CD1c-positive myeloid dendritic cell (primary cell): ENCODE data around the gene ATG9B.

ENCODE experiments used
- DNase-seq: peaks from one replicate; pipeline ENCODE4 v3.0.0-alpha.2; 2016; ENCODE audit errors: extremely low spot score

Gene ATG9B, protein sequence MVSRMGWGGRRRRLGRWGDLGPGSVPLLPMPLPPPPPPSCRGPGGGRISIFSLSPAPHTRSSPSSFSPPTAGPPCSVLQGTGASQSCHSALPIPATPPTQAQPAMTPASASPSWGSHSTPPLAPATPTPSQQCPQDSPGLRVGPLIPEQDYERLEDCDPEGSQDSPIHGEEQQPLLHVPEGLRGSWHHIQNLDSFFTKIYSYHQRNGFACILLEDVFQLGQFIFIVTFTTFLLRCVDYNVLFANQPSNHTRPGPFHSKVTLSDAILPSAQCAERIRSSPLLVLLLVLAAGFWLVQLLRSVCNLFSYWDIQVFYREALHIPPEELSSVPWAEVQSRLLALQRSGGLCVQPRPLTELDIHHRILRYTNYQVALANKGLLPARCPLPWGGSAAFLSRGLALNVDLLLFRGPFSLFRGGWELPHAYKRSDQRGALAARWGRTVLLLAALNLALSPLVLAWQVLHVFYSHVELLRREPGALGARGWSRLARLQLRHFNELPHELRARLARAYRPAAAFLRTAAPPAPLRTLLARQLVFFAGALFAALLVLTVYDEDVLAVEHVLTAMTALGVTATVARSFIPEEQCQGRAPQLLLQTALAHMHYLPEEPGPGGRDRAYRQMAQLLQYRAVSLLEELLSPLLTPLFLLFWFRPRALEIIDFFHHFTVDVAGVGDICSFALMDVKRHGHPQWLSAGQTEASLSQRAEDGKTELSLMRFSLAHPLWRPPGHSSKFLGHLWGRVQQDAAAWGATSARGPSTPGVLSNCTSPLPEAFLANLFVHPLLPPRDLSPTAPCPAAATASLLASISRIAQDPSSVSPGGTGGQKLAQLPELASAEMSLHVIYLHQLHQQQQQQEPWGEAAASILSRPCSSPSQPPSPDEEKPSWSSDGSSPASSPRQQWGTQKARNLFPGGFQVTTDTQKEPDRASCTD

DNA sequence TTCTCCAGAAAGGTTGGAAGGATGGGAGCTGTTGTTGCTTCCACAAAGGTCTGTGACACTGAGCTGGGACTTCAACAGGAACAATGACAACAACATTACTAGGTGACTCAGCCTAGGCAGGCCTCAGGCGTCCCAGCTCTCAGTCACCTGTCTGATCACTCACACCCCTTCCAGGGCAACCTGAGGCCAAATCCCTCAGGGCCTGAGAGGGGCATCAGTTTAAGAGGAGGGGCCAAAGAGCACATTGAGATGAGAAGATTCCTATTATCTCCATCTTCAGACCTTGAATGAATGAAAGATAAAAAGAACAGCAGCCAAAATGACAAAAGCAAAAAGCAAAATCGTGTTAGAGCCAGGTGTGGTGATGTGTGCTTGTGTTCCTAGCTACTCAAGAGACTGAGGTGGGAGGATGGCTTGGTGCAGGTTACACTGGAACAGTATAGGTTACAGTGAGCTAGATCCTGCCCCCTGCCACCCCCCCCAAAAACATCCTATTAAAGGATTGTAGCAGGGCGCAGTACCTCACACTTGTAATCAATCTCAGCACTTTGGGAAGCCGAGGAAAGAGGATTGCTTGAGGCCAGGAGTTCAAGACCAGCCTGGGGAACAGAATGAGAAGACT lies at the start of gene ATG9B:
Gene ATG9B, minus strand, starts transcription at position 60 of the 622 bp plus-strand sequence. CDS start 71 bp downstream, outside the sequence.
- no peak for DNase-seq

DNA sequence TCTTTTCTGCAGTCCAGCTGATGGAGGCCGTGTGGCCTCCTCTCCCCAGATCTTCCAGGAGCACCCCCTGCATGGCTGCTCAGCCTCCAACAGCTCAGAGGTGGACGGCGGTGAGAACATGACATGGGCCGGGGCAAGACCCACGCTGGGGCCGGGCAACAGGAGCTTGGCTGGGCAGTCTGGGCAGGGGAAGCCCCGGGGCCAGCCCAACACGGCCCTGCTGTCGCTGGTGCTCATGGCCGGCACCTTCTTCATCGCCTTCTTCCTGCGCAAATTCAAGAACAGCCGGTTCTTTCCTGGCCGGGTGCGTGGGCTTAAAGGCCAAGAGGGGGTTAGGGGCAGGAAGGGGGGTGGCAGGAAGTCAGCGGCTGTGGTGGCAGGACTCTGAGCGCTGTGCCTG lies 49.7 kb upstream of the ATG9B start:
- DNase-seq: no peak

DNA sequence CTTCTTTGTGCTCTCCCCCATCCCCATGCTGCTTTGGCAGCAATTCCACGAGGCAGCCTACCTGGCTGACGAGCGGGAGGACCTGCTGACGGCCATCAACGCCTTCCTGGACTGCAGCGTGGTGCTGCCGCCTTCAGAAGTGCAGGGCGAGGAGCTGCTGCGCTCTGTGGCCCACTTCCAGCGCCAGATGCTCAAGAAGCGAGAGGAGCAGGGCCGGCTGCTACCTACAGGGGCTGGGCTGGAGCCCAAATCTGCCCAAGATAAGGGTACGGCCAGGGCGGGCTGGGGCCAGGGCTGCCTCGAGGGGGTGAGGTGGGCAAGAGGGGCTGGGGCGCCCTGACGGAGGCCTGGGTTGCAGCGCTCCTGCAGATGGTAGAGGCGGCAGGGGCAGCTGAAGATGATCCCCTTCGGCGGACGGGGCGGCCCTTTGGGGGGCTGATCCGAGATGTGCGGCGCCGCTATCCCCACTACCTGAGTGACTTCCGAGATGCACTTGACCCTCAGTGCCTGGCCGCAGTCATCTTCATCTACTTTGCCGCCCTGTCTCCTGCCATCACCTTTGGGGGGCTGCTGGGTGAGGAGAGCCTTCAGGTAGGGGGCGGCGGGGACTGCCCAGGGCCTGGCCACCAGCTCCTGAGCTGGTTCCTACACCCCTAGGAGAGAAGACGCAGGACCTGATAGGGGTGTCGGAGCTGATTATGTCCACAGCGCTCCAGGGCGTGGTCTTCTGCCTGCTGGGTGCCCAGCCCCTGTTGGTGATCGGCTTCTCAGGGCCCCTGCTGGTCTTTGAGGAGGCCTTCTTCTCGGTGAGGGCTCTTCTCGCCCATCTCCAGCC lies 47.0 kb upstream of the ATG9B start:
- no peak for DNase-seq

DNA sequence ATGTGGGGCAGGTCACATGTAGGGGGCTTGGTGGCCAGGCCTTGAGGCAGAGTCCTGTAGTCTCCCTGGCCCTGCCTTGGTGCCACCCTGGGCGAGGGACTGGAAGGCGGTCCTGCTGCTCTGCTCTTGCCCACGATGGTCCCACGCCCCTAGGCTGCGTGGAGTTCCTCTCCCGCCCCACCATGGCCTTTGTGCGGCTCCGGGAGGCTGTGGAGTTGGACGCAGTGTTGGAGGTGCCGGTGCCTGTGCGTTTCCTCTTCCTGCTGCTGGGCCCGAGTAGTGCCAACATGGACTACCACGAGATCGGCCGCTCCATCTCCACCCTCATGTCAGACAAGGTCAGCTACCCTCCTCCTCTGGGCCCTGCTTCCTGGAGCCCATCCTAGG lies 46.3 kb upstream of the ATG9B start:
- DNase-seq: no peak

DNA sequence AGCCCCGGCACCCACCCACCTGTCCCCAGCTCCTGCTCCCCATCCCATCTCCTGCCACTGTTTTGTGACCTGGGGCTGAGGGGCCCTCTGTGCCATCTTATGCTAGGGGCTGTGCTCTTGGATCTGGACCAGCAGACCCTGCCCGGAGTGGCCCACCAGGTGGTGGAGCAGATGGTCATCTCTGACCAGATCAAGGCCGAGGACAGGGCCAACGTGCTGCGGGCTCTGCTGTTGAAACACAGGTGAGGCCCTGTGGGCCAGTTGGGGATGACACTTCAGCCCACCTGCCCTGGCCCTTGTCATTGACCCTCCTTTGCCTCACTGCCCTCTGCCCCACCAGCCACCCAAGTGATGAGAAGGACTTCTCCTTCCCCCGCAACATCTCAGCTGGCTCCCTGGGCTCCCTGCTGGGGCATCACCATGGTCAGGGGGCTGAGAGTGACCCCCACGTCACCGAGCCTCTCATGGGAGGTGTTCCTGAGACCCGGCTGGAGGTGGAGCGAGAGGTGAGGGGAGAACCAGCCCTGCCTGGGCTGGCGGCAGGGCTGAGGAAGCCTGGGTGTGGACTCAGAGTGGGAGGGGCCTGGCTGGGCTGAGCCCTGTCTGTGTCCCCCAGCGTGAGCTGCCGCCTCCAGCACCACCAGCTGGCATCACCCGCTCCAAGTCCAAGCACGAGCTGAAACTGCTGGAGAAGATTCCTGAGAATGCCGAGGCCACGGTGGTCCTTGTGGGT lies 45.7 kb upstream of the ATG9B start:
- DNase-seq: no peak

DNA sequence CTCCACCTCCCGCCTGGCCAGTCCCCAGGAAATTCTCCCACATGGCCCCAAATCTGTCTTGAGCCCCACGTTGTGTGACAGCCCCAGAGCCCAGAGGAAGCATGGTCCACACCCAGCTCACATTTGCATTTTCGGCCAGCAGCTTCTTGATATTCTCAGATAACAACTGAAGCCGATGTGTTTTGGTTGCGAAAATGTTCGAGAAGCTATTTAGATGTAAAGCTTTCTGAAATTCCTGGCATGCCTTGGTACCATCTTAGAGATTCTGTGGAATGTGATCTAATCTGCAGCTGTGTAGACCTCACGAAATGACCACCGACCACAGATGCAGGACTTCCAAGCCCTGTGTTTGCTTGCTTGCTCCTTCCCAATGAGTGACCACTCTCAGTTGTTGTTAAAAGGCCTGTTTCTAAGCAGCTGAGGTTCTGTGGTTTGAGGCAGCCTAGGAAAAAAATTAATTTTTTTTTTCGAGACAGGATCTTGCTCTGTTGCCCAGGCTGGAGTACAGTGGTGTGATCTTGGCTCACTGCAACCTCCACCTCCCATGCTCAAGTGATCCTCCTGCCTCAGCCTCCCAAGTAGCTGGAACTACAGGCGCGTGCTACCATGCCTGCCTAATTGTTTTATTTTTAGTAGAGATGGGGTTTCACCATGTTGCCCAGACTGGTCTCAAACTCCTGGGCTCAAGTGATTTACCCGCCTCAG lies 43.9 kb upstream of the ATG9B start:
- no peak for DNase-seq

DNA sequence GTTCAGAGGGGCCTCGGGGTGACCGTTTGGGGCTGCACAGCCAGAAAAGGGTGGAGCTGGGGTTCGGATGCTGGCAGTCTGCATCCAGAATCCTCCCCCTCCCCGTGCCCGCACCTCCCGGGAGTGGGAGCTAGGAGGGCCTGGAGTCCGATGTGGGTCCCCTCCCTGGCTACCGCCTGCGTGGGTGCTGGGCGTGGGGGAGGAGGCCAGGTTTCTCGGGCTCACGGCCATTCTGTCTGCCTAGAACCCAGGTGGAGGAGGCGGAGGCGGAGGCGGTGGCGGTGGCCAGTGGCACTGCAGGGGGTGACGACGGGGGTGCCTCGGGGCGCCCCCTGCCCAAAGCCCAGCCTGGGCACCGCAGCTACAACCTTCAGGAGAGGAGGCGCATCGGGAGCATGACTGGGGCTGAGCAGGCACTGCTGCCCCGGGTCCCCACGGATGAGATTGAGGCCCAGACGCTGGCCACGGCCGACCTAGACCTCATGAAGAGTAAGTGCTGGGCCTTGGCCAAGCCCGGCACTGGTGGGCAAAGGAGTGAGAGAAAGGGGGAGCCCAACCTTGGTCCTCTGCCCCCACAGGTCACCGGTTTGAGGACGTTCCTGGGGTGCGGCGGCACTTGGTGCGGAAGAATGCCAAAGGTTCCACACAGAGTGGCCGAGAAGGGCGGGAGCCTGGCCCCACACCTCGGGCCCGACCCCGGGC lies 42.1 kb upstream of the ATG9B start:
- no peak for DNase-seq

DNA sequence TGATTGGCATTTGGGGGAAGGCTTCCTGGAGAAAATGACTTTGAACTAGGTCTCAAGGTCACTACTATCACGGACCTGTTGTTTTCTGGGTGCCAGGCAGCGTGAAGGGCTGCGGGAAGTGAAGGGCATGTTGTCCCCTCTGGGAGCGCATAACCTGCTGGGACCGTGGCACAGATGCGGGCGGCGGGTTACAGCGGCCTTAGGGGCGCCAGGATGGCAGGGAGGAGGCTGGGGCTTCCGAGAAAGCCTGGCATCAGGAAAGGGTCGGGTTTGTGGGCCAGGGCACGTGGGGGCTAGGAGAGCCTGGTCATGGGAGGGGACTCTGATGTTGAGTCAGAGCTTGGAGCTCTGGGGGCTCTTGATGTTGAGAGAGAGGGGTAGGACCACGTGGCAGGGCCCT lies 41.2 kb upstream of the ATG9B start:
- DNase-seq: no peak

DNA sequence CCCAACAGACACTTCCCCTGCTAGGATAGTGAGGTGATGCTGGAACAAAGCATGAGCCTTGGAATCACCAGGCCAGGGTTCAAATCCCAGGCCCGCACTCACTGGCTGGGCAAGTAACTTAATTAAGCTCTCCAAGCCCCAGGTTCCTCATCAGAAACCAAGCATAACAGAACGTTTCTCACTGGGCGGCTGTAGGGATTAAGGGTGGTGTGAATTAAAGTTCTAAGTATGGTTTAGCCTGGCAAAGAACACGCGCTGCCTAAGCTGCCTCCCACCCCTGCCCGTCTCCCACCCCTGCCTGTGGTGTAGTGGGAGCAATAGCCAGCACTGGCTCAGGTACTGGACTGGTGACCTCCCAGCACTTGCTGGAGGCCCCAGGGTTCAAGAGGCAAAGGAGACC lies 40.7 kb upstream of the ATG9B start:
- no peak for DNase-seq

DNA sequence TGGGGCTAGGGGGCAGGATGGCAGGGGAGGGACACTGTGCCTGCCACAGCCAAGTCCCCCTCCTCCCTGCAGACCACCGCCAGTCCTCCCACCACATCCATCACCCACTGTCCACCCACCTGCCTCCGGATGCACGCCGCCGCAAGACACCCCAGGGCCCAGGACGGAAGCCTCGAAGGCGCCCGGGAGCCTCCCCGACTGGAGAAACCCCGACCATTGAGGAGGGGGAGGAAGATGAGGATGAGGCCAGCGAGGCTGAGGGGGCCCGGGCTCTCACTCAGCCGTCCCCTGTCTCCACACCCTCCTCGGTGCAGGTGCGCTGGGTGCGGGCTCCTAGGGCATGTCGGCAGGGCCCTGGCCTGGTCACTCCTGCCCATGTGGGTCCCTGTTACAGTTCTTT lies 40.2 kb upstream of the ATG9B start:
- DNase-seq: no peak

DNA sequence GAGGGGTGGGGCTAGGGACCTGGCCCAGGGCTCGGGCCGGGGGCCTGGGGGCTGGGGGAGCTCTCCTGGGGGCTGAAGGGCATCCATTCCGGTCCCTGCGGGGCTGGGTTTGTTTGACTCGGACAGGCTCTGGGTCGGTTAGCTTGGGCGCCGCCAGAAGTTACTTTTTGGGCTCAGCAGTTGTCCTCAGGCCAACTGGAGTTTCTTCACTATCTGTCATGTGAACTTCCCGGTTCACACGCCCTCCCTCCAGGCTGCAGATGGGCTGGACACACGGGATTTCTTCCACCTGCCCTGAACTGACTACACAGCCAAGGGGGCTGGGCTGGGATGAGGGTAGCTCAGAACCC lies 38.9 kb upstream of the ATG9B start:
- no peak for DNase-seq

DNA sequence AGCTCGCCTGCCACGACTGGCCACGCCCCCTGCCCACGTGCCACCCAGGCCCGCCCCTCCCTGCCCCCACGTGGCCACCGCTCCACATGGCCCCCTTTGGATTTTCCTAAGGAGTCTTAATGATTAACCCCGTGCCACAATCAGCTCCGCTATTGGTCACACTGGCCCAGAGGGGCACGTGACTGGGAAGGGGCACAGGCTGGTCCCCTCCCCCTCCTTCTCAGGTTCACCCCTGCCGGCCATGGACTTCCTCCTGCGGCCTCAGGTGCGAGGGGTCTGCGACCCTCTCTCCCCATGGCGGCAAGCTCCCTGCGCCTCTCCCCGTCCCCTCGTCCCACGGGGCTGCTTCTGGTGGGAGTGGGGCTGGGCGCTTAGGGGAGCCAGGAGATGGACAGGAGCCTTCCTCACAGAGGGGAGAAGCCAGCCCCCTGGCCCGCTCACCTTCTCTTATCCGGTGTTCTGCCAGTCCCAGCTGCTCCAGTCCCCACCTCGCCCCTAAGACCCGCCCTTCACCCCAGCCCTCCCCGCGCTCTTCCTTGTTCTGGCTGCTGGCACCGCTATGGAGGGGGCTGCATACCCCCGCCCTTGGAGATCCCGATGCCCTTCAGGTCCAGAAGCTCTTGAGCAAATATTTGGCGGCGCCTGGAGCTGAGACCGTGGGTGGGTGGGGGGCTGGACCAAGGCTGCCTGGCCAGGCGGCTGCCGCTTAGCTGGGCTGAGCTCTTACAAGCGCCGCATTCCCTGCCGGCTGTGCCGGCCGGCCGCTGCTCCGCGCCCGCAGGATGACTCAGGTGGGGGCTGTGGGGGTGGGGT lies 38.3 kb upstream of the ATG9B start:
- no peak for DNase-seq

DNA sequence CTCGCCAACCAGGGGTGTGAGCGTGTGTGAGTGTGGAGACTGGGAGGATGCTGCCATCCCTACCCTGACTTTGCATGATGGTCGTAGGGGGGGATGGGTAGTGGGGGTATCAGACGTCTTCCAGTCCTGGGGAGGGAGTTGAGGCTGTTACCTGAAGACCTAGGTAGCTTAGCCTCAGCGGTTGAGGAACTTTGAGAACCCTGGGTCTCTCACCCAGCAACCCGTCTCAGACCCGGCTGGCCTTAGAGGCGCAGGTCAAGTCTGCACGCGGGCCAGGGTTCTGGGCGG lies 37.8 kb upstream of the ATG9B start:
- DNase-seq: no peak

DNA sequence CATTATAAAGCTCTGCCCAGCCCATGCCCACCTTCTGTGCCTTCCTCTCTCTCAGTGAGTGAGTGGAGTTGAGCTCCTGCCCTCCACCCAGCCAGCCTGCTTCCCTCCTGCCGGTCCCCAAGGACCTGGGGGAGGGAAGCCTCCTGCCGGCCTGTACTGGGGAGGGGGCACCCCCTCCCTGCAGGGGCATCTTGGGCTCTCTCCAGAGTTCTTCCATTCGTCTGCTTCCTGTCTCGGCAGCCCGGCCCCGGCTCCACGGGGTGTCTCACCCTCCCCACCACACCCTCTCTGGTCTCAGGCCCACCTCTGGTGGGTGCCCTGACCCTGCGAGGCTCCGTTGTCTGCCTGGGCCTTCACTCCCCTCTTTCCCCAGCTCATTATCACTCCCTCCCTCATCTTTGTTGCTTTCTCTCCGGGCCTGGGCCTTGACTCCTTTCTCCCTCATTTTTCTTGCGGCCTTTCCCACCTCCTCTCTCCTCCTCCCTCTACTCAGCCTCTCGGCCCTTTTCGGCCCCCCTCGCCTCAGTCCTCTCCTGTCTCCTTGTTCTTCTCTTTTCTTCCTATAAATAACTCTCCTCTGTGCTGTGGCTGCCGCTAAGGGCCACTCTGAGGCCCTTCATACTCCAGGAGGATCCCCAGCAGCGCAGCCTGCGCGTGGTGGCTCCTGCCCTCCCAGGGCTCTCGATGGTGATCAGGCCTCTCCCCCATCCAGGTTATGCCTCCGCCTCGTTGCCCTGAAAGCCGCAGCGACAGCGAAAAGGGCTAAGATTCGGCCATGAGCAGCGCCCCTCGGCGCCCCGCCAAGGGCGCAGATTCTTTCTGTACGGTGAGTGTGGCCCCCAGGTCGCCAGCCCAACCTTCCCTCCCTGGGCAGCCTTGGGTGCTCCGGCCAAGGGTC lies 37.2 kb upstream of the ATG9B start:
- no peak for DNase-seq

DNA sequence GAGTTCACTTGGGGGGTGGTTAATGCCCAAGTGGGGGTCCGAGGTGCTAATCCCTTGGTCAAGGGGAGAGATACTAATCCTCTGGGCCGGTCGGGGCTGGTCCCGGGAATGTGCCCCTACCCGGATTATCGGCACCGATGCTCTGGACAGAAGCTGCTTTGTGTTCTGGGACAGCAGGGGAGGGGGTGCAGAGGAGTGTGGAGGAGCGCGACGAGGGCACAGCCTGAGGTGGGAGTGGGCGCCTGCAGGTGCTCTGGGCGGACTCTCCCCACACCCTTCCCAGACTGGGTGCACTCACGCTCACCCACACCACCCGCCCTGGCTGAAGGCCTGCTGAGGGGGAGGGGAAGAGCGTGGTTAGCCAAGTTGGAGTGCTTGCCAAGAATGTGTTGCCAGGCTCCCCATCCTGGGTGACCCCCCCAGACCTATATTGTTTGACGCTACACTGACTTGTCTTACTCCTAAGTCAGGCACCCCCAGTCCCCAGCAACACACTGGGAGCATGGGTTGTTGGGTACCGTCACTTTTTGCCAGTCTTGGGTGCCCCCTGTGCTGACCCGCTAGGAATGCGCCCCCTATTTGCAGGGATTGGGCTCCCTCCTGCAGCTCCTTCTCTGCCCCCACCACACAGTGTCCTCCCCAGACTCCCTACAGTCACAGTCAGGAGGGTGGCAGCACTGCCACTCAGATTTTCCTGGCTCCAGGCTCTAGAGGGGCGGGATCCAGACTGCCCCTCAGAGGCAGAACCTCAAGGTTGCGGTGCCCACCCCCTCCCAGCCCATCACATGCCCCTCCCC lies 36.3 kb upstream of the ATG9B start:
- no peak for DNase-seq

DNA sequence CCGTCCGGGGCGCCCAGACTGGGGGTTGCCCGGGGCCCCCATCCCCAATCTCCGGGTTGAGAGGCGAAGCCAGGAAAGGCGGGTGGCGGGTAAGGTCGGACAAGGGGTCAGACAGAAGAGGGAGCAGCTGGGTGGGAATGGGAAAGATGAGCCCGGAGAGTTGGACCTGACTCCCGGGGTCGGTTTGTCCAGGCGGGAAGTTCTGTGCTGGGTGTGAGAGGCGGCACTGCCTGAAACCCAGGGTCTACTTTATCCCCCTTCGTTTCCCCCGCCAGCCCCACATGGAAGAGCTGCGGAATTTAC lies 35.8 kb upstream of the ATG9B start:
- no peak for DNase-seq

DNA sequence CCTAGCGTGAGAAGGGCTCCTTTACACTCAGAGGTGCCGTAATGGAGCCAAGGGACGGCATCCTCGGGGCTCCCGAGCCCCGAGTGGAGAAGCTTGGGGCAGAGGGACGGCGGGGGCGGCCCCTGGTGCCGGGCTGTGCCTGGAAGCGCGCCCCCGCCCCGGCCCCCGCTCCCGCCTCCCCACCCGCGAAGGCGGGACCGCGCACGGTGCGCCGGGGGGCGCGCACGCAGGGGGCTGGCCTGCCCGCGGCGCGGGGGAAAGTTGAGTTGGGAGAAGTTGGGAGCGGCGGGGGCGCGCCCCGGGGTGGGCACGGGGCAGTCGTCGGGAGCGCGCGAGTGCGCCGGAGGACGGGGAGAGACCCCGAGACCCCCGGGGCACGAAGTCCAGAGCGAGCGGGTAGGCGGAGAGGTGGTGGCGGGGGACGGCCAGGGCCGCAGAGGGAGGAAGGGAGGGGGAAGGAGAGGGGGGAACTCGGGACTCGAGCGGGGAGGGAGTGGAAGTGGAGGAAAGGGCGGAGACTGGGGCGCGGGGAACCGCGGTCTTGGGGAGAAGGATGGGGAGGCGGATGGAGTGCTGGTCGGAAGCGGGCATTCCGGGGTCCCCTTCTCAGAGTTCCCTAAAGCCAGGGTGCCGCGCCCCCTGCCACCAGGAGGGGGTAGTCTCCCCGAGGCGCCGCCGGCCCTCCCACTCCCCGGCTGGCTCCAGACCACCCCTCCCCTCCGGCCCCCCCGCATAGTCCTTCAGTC lies 35.2 kb upstream of the ATG9B start, which contains the start of gene SLC4A2:
Gene SLC4A2, plus strand, starts transcription at position 223 of the 746 bp plus-strand sequence. CDS start 2,399 bp downstream, outside the sequence.
- DNase-seq: peak; percentile 64
